AG04450 (cell line): ENCODE measurements around the gene TBC1D14. TPM values are rescaled to one million over a fixed set of nuclear protein-coding genes. Genes with fewer than 3 reads are reported as not detected.

Source experiments
- CTCF ChIA-PET: fragments of 300-600, 350-600 bp; formaldehyde crosslinking; extraction: SDS; loops from one replicate; lab custom pipeline; 2022; ENCODE audit warnings: antibody characterized with exemption, inconsistent platforms; lab: Charles Lee
- POLR2A ChIA-PET: fragments of 350-600 bp; formaldehyde crosslinking; extraction: SDS; loops from one replicate; lab custom pipeline; 2021; ENCODE audit warnings: antibody characterized with exemption, inconsistent platforms; lab: Yijun Ruan, JAX
- DNase-seq: peaks from one replicate; pipeline ENCODE4 v3.0.0-alpha.2; 2011; ENCODE audit warnings: low read depth, low spot score
- H3K27ac ChIP-seq: one replicate; pipeline ENCODE4 v1.5.1; 2012; ENCODE audit warnings: low read depth, low read length, control low read depth
- H3K27me3 ChIP-seq: one replicate; pipeline ENCODE4 v1.6.0; 2012; ENCODE audit warnings: low read length; ENCODE audit not compliant: control insufficient read depth, insufficient read depth
- H3K4me3 ChIP-seq: 2 replicates; pipeline ENCODE4 v1.5.1; 2011; ENCODE audit warnings: mild to moderate bottlenecking, low read depth, low read length, control low read depth
- H3K9me3 ChIP-seq: 2 replicates; pipeline ENCODE4 v1.5.1; 2012; ENCODE audit warnings: low read length; ENCODE audit not compliant: control insufficient read depth, insufficient read depth
- polyA plus RNA-seq: library from polyadenylated mRNA; depleted of rRNA; stranded (reverse); fragments of >200 nt; gene quantifications from 2 replicates; pipeline ENCODE4 v1.2.3, GENCODE V29; 2011
- TF ChIP-seq, protein P1 (sequence below): IDR thresholded peaks from 2 replicates; pipeline ENCODE4 v1.5.1; 2011; ENCODE audit warnings: low read depth, low read length, control low read depth, inconsistent platforms

Gene TBC1D14
- polyA plus RNA-seq, 1 experiment: 46.3 TPM

DNA sequence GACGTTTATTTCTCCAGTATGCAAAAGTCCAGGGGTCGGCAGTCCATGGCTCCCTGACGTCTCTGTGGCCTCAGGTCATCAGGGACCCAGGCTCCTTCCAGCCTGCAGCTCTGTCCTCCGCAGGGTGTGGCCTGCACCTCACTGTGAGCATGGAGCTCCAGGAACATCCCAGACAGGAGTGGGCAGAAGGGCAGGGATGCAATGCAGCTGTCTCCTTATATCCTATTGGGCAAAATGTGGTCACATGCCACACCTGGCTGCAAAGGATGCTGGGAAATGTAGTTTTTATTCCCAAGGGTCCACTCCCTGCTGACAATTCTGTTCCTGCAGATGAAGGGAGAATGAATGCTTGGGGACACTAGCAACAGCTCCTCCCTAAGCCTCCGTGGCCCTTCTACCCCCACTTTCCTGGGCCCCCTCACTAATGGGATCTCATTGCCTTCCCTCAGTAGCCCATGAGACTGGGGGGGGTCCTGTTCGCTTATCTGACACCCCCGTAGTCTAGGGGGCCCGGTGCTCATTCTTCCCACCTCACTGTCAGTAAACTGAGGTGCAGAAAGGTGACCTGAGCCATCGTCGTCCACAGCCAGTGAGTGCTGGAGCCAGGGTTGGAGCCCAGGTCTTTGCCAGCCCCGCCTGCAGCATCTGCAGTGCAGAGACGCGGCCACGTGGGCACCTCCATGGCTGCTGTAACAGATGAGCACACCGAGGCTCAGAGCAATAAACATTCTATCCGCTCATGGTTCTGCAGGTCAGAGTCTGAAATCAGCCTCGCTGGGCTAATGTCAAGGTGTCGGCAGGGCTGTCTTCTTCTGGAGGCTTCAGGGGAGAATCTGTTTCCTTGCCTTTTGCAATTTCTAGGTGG, 164.1 kb downstream of the TBC1D14 start:
- DNase-seq: no peak
- no peak overlapping the region for H3K27ac ChIP-seq
- no peak overlapping the region for H3K4me3 ChIP-seq
- CTCF ChIA-PET: interaction anchor here (0.7 to 1.7 kb wide), 2 partner anchors 28 to 29 kb away, joined by 4 to 9 read pairs; no protein-coding TSS in a partner anchor
- TF ChIP-seq, protein P1, sequence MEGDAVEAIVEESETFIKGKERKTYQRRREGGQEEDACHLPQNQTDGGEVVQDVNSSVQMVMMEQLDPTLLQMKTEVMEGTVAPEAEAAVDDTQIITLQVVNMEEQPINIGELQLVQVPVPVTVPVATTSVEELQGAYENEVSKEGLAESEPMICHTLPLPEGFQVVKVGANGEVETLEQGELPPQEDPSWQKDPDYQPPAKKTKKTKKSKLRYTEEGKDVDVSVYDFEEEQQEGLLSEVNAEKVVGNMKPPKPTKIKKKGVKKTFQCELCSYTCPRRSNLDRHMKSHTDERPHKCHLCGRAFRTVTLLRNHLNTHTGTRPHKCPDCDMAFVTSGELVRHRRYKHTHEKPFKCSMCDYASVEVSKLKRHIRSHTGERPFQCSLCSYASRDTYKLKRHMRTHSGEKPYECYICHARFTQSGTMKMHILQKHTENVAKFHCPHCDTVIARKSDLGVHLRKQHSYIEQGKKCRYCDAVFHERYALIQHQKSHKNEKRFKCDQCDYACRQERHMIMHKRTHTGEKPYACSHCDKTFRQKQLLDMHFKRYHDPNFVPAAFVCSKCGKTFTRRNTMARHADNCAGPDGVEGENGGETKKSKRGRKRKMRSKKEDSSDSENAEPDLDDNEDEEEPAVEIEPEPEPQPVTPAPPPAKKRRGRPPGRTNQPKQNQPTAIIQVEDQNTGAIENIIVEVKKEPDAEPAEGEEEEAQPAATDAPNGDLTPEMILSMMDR: no peak
- POLR2A ChIA-PET: no interaction called here
- peaks cover 14% of the 10 kb centered on the region for H3K27me3 ChIP-seq
- no peaks in the 10 kb centered on the region; the same call in 1 of the 2 replicates for H3K9me3 ChIP-seq

DNA sequence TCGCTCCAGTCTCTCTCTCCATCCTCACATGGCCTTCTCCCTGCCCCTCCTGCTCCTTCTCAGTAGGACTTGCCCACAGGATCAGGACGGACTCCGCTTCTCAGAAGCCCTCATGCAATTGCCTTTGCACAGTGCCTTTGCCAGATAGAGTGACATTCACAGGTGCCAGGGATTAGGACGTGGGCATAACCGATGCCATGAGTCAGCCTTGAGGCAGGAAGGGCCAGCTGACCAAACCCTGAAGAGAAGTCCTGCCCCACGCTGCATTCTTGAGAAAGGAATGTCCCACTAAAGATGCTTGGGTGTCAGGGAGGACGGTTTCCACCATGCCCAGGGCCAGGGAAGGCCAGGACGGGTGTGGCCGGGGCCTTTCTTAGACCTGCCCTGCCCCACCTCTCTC, 164.8 kb downstream of the TBC1D14 start:
- ChIA-PET POLR2A (interaction anchor here (0.7 to 1.6 kb wide), 2 partner anchors 30 to 61 kb away, joined by 3 to 5 read pairs; no protein-coding TSS in a partner anchor), CTCF (interaction anchor here (0.6 kb wide), 1 partner anchor 27 kb away, joined by 4 read pairs; no protein-coding TSS in a partner anchor)
- Histone ChIP-seq H3K27me3 (peaks cover 14% of the 10 kb centered on the region), H3K27ac (no peak overlapping the region), H3K9me3 (no peaks in the 10 kb centered on the region; the same call in 1 of the 2 replicates), H3K4me3 (no peak overlapping the region)
- TF ChIP-seq, protein P1: no peak
- DNase-seq: no peak

DNA sequence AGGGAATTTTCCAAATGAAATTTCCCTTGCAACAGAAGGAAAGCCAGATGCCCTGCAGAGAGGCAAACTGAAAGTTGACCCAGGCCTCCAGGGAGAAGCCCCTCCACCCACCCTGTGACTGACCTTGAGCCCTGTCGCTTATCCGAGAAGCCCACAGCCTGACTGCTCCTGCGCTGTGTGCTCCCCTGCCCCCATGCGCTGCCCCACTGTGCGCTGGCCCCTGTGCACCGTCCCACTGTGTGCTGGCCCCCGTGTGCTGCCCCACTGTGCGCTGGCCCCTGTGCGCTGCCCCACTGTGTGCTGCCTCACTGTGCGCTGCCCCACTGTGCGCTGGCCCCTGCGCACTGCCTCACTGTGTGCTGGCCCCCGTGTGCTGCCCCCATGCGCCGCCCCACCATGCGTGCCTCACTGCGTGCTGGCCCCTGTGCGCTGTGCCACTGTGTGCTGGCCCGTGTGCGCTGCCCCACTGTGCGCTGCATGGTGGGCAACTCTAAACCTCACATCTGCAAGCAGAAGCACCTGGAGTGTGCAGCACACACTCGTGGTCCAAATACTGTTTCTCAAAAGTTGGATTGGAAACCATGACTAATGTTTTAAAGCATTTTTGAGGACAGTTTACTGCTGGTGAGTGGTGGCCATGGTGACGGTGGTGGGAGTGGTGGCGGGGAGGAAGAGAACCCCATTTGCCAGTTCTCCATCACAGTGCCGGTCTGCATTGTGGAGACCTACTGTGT, 166.5 kb downstream of the TBC1D14 start:
- CTCF ChIA-PET: no interaction called here
- no peak overlapping the region for H3K4me3 ChIP-seq
- DNase-seq: no peak
- no peak overlapping the region for H3K27ac ChIP-seq
- TF ChIP-seq, protein P1: no peak
- peaks cover 14% of the 10 kb centered on the region for H3K27me3 ChIP-seq
- no peaks in the 10 kb centered on the region; the same call in 1 of the 2 replicates for H3K9me3 ChIP-seq
- POLR2A ChIA-PET: interaction anchor here (1.6 kb wide), 1 partner anchor 59 kb away, joined by 3 read pairs; no protein-coding TSS in a partner anchor

DNA sequence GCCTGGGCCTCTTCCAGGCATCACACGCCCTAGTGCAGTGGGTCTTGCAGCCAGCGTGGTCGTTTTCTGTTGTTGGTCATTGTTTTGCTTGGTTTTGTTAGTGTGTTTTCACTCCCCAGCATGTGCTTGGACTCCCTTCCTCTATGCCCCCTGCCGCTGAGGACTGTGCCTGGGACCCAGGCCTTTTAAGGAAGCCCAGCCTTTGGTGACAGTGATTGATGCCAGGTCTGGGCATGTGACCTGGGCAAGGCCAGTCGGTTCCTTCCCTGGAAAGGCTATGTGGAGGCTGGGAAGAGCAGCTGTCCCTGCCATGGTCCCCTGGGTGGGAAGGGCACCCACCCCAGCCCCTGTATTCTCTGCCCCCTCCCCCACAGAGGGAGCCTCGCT, 167.1 kb downstream of the TBC1D14 start:
- POLR2A ChIA-PET: no interaction called here
- DNase-seq: no peak
- Histone ChIP-seq H3K9me3 (no peaks in the 10 kb centered on the region; the same call in 1 of the 2 replicates), H3K27me3 (peaks cover 12% of the 10 kb centered on the region), H3K4me3 (no peak overlapping the region), H3K27ac (no peak overlapping the region)
- CTCF ChIA-PET: no interaction called here
- TF ChIP-seq, protein P1: no peak
